AG08396 (cell line): ENCODE measurements around the gene ACADM.
"Not testable (repeated sequence)": the region's sequence is repeated elsewhere in the genome, so short reads cannot be mapped to it uniquely, and the experiment has no call there.

Experiments
- DNase-seq: peaks from one replicate; pipeline ENCODE4 v3.0.0; 2012; ENCODE audit warnings: low spot score, mixed read lengths

Gene ACADM

GRCh38 chr1:75742047-75742625 lies 17.6 kb downstream of the ACADM start:
- no peak for DNase-seq

- DNase-seq, result no peak
Observed at GRCh38 chr1:75745276-75745675, 20.8 kb downstream of the ACADM start.

GRCh38 chr1:75757210-75757609 lies 32.7 kb downstream of the ACADM start:
- DNase-seq, result not testable (repeated sequence)

GRCh38 chr1:75758543-75758942 lies 34.0 kb downstream of the ACADM start:
- not testable (repeated sequence) for DNase-seq

GRCh38 chr1:75764057-75764655 lies 39.6 kb downstream of the ACADM start:
- DNase-seq, result no peak

- DNase-seq, result peak; percentile 45
Observed at GRCh38 chr1:75765697-75766355, 41.3 kb downstream of the ACADM start.

GRCh38 chr1:75768016-75768415 lies 43.5 kb downstream of the ACADM start:
- no peak for DNase-seq

- DNase-seq, result no peak
Observed at GRCh38 chr1:75770761-75771160, 46.3 kb downstream of the ACADM start.

- no peak for DNase-seq
Observed at GRCh38 chr1:75771978-75772377, 47.5 kb downstream of the ACADM start.

- not testable (repeated sequence) for DNase-seq
Observed at GRCh38 chr1:75777812-75778211, 53.3 kb downstream of the ACADM start.

GRCh38 chr1:75778694-75779093 lies 54.2 kb downstream of the ACADM start:
- DNase-seq, result not testable (repeated sequence)

- not testable (repeated sequence) for DNase-seq
Observed at GRCh38 chr1:75780183-75780582, 55.7 kb downstream of the ACADM start.

- DNase-seq, result not testable (repeated sequence)
Observed at GRCh38 chr1:75783920-75784319, 59.4 kb downstream of the ACADM start.

- DNase-seq, result no peak
Observed at GRCh38 chr1:75785320-75785982, 60.9 kb downstream of the ACADM start.

GRCh38 chr1:75785983-75786853 lies 61.7 kb downstream of the ACADM start, which contains the start of gene RABGGTB:
TSS of gene RABGGTB (plus strand) at chr1:75786256. CDS start at chr1:75786272, 16 bp downstream.
- DNase-seq, result peak; percentile 96

- no peak for DNase-seq
Observed at GRCh38 chr1:75786901-75787493, 62.5 kb downstream of the ACADM start.

- DNase-seq, result no peak
Observed at GRCh38 chr1:75787524-75787923, 63.0 kb downstream of the ACADM start.

GRCh38 chr1:75789988-75790387 lies 65.5 kb downstream of the ACADM start:
- no peak for DNase-seq

- no peak for DNase-seq
Observed at GRCh38 chr1:75791022-75791421, 66.5 kb downstream of the ACADM start.

- DNase-seq, result no peak
Observed at GRCh38 chr1:75792091-75792490, 67.6 kb downstream of the ACADM start.

GRCh38 chr1:75794382-75794781 lies 69.9 kb downstream of the ACADM start:
- DNase-seq, result no peak
